Smooth muscle cell (in vitro differentiated cells): ENCODE results near the gene DCTN2. TPM values are rescaled to one million over a fixed set of nuclear protein-coding genes. Genes with fewer than 3 reads are reported as not detected.
A peak's percentile ranks its signal among the peaks of the same experiment; 100 is the strongest.

Experiments
- DNase-seq: peaks from one replicate; lab custom pipeline; 2025; ENCODE audit not compliant: unreplicated experiment; lab: John Stamatoyannopoulos, UW
- H2AFZ ChIP-seq: fragments of 200-600 bp; sonication (generic); 2 replicates; pipeline ENCODE4 v1.6.0; 2016; ENCODE audit warnings: antibody characterized with exemption, low read depth, mild to moderate bottlenecking
- H3F3A ChIP-seq: fragments of 200-600 bp; sonication (generic); 2 replicates; pipeline ENCODE4 v1.6.0; 2017; ENCODE audit warnings: antibody characterized with exemption, low read depth
- H3K27ac ChIP-seq: fragments of 200-600 bp; sonication (generic); 2 replicates; pipeline ENCODE4 v1.5.1; 2016; ENCODE audit warnings: low read depth, mild to moderate bottlenecking
- H3K27me3 ChIP-seq: fragments of 200-600 bp; sonication (generic); 2 replicates; pipeline ENCODE4 v1.6.1; 2016; ENCODE audit warnings: low read depth, mild to moderate bottlenecking
- H3K36me3 ChIP-seq: fragments of 200-600 bp; sonication (generic); 2 replicates; pipeline ENCODE4 v1.5.1; 2016; ENCODE audit warnings: low read depth
- H3K4me1 ChIP-seq: fragments of 200-600 bp; sonication (generic); 2 replicates; pipeline ENCODE4 v1.5.1; 2016; ENCODE audit warnings: low read depth
- H3K4me2 ChIP-seq: fragments of 200-600 bp; sonication (generic); 2 replicates; pipeline ENCODE4 v1.6.0; 2016; ENCODE audit warnings: mild to moderate bottlenecking
- H3K4me3 ChIP-seq: fragments of 200-600 bp; sonication (generic); 2 replicates; pipeline ENCODE4 v1.5.1; 2016; ENCODE audit warnings: mild to moderate bottlenecking
- H3K79me2 ChIP-seq: fragments of 200-600 bp; sonication (generic); 2 replicates; pipeline ENCODE4 v1.6.0; 2016; ENCODE audit warnings: low read depth, mild to moderate bottlenecking
- H3K9ac ChIP-seq: fragments of 200-600 bp; sonication (generic); 2 replicates; pipeline ENCODE4 v1.6.0; 2016; ENCODE audit warnings: low read depth
- H3K9me3 ChIP-seq: fragments of 200-600 bp; sonication (generic); replicated peaks from 2 replicates; pipeline ENCODE4 v1.5.1; 2016; ENCODE audit warnings: low read depth
- H4K20me1 ChIP-seq: fragments of 200-600 bp; sonication (generic); 2 replicates; pipeline ENCODE4 v1.6.0; 2016; ENCODE audit warnings: low read depth
- CTCF ChIP-seq: fragments of 200-600 bp; sonication (generic); IDR thresholded peaks from 2 replicates; pipeline ENCODE4 v1.5.1; 2017; ENCODE audit warnings: borderline replicate concordance, mild to moderate bottlenecking, antibody characterized with exemption; ENCODE audit not compliant: insufficient read depth, poor library complexity, severe bottlenecking
- WGBS: methylation state at CpG from one replicate; pipeline ENCODE4 v1.1.7; 2016; ENCODE audit warnings: low lambda C conversion rate; 5-methylcytosine and 5-hydroxymethylcytosine counted together
- polyA plus RNA-seq: library from polyadenylated mRNA; unstranded; fragments of >200 nt; fragmentation: Nextera tagmentation; extraction: Ambion mirVana; gene quantifications from 2 replicates; pipeline ENCODE4 v1.2.1, GENCODE V29; 2016
- total RNA-seq: library from RNA; depleted of rRNA; stranded (reverse); fragments of >200 nt; gene quantifications from 2 replicates; pipeline ENCODE4 v1.2.3, GENCODE V29; 2014

DCTN2 gene
- total RNA-seq (88.0 and 107 TPM in 2 replicates), polyA plus RNA-seq (119 and 127 TPM in 2 replicates)

- Histone ChIP-seq H3F3A (peaks cover 12% of the 10 kb centered on the region), H3K4me1 (peaks cover 25% of the 10 kb centered on the region), H3K79me2 (peaks cover 39% of the 10 kb centered on the region), H3K4me2 (peak within 1 kb of the TSS; percentile 88), H3K36me3 (no peaks in the 10 kb centered on the region), H3K27me3 (peaks cover 12% of the 10 kb centered on the region), H4K20me1 (peaks cover 35% of the 10 kb centered on the region), H3K4me3 (peak within 1 kb of the TSS; percentile 86), H3K27ac (peak within 1 kb of the TSS; percentile 78), H3K9ac (peak within 1 kb of the TSS; percentile 99), H2AFZ (peak within 1 kb of the TSS; percentile 84), H3K9me3 (no peaks in the 10 kb centered on the region)
- DNase-seq, result peak; percentile 76
- WGBS, result 1% methylated on average over 38 of the region's 56 CpGs
- TF ChIP-seq CTCF, result no peak
These were observed at the start of gene DCTN2 for GRCh38 chr12:57546438-57547287. DCTN2 (minus strand) TSS chr12:57547192; CDS start chr12:57547063, 129 bp downstream.

GRCh38 chr12:57593187-57593586 lies 46.2 kb upstream of the DCTN2 start:
- peaks cover 22% of the 10 kb centered on the region for H4K20me1 ChIP-seq
- H3F3A ChIP-seq, result no peaks in the 10 kb centered on the region
- H3K4me3 ChIP-seq, result no peak overlapping the region
- H3K4me2 ChIP-seq, result no peak overlapping the region
- peaks cover 11% of the 10 kb centered on the region for H3K4me1 ChIP-seq
- H3K27ac ChIP-seq, result no peak overlapping the region
- H3K36me3 ChIP-seq, result no peaks in the 10 kb centered on the region
- H3K9ac ChIP-seq, result no peak overlapping the region
- H3K9me3 ChIP-seq, result no peaks in the 10 kb centered on the region
- no peak overlapping the region for H2AFZ ChIP-seq
- no peak for DNase-seq
- TF ChIP-seq CTCF, result no peak
- peaks cover 8% of the 10 kb centered on the region for H3K79me2 ChIP-seq
- H3K27me3 ChIP-seq, result peaks cover 3% of the 10 kb centered on the region
- WGBS, result 78% methylated on average over 4 of the region's 4 CpGs

GRCh38 chr12:57592551-57593165 lies 45.7 kb upstream of the DCTN2 start:
- Histone ChIP-seq H3K9ac (no peak overlapping the region), H3K79me2 (peaks cover 8% of the 10 kb centered on the region), H3K36me3 (no peaks in the 10 kb centered on the region), H3K27me3 (peaks cover 9% of the 10 kb centered on the region), H3K4me3 (peak overlapping the region; percentile 88), H3K9me3 (no peaks in the 10 kb centered on the region), H3K4me2 (peak overlapping the region; percentile 96), H2AFZ (no peak overlapping the region), H4K20me1 (peaks cover 22% of the 10 kb centered on the region), H3K4me1 (peaks cover 11% of the 10 kb centered on the region), H3K27ac (no peak overlapping the region), H3F3A (no peaks in the 10 kb centered on the region)
- no peak for DNase-seq
- no peak for TF ChIP-seq CTCF
- WGBS, result 82% methylated on average over 2 of the region's 2 CpGs
